DND-41 (cell line): ENCODE data around the gene AKT1S1.
A peak's percentile ranks its signal among the peaks of the same experiment; 100 is the strongest.

Experiments
- ATAC-seq: fragments of 200-7000 bp; cut with Tn5 transposase; 3 replicates; pipeline ENCODE4 v1.9.1; 2021; ENCODE audit warnings: low read depth; ENCODE audit not compliant: insufficient read depth
- DNase-seq: peaks from one replicate; pipeline ENCODE4 v3.0.0-alpha.2; 2020
- H2AFZ ChIP-seq: 2 replicates; pipeline ENCODE4 v1.6.0; 2012; ENCODE audit warnings: low read depth, low read length
- H3K27ac ChIP-seq: 2 replicates; pipeline ENCODE4 v1.5.1; 2012; ENCODE audit warnings: low read length, inconsistent platforms
- H3K27me3 ChIP-seq: fragments of 200-600 bp; sonication (generic); 2 replicates; pipeline ENCODE4 v1.6.0; 2012; ENCODE audit warnings: low read length, mild to moderate bottlenecking, inconsistent platforms; ENCODE audit not compliant: insufficient read depth, poor library complexity
- H3K36me3 ChIP-seq: 2 replicates; pipeline ENCODE4 v1.5.1; 2012; ENCODE audit warnings: low read length, inconsistent platforms; ENCODE audit not compliant: insufficient read depth
- H3K4me1 ChIP-seq: 2 replicates; pipeline ENCODE4 v1.5.1; 2012; ENCODE audit warnings: mild to moderate bottlenecking, low read length; ENCODE audit not compliant: insufficient read depth
- H3K4me2 ChIP-seq: 2 replicates; pipeline ENCODE4 v1.6.0; 2012; ENCODE audit warnings: mild to moderate bottlenecking, moderate library complexity, low read length, inconsistent platforms; ENCODE audit not compliant: insufficient read depth
- H3K4me3 ChIP-seq, 2 experiments: fragments of 200-600 bp in 1 of 2; shearing (Covaris generic) in 1 of 2; 2 replicates each; pipeline ENCODE4 v1.5.1; 2012 to 2016; ENCODE audit warnings: inconsistent platforms in 2 of 2, low read length in 2 of 2, mild to moderate bottlenecking in 2 of 2, low read depth in 1 of 2, moderate library complexity in 1 of 2
- H3K79me2 ChIP-seq: 2 replicates; pipeline ENCODE4 v1.6.0; 2012; ENCODE audit warnings: low read length, inconsistent platforms; ENCODE audit not compliant: insufficient read depth
- H3K9ac ChIP-seq: 2 replicates; pipeline ENCODE4 v1.6.0; 2012; ENCODE audit warnings: low read depth, mild to moderate bottlenecking, inconsistent platforms, low read length, moderate library complexity
- H3K9me3 ChIP-seq: 2 replicates; pipeline ENCODE4 v1.5.1; 2012; ENCODE audit warnings: low read length, moderate library complexity, mild to moderate bottlenecking, inconsistent platforms; ENCODE audit not compliant: insufficient read depth, severe bottlenecking
- H4K20me1 ChIP-seq: 2 replicates; pipeline ENCODE4 v1.6.0; 2012; ENCODE audit warnings: low read length; ENCODE audit not compliant: insufficient read depth
- EZH2 ChIP-seq: IDR thresholded peaks from 3 replicates; pipeline ENCODE4 v1.6.1; 2012; ENCODE audit warnings: borderline replicate concordance, low read depth, mild to moderate bottlenecking, moderate library complexity, low read length, inconsistent platforms; ENCODE audit not compliant: severe bottlenecking
- TF ChIP-seq, protein P1 (sequence below): IDR thresholded peaks from 2 replicates; pipeline ENCODE4 v1.5.1; 2012; ENCODE audit warnings: borderline replicate concordance, low read length, moderate library complexity, mild to moderate bottlenecking; ENCODE audit not compliant: poor library complexity, severe bottlenecking; ENCODE audit errors: extremely low read depth

AKT1S1 gene

DNA sequence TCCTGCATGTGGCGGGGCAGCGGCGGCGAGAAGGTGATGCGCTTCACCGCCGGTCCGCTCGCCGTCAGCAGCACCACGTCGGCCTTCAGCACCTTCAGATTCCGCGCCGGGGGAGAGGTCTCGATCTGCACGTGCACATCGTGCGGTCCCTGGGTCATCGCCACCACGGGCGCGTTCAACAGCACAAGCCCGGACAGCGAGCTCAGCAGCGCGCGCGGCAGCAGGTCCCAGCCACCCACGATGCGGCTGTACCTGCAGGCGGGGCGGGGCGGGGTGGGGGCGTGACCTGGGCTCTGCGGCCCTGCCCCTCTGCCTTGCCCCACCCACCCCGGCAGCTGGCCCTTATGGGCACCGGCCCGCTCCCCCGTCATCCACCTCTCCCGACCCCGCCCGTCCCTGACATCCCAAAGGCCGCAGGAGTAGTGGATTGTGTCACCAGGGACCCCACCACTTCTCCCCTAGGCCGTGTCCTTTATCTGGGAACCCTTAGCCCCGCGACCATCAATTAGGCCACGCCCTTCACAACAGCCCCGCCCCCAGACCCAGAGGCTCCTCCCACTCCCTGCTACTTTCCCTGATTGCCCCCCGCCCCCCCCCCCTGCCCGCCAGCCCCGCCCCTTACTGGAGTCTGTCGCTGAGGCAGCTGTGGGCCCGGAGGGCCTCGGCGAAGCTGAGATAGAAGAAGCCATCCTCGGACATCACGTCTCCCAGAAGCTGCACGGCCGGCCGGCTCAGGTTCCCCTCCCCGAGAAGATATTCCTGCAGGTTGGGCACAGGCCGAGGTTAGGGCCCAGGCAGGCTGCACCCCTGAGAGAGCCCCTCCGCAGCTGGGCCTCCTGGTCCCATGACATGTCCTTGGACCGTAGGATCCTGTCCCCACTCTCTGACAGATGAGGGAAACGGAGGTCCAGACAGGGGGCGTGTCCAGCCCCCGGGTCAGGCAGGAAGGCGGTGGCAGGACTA is 13.5 kb upstream of the AKT1S1 start:
- Histone ChIP-seq H3K4me1 (no peaks in the 10 kb centered on the region), H3K79me2 (no peaks in the 10 kb centered on the region), H3K4me3 (no peak overlapping the region), H3K9ac (no peak overlapping the region), H4K20me1 (no peaks in the 10 kb centered on the region; the same call in 1 of the 2 replicates), H3K36me3 (peaks cover 2% of the 10 kb centered on the region; the same call in 1 of the 2 replicates), H3K27ac (no peak overlapping the region), H3K4me2 (no peak overlapping the region), H3K27me3 (no peaks in the 10 kb centered on the region), H2AFZ (no peak overlapping the region), H3K9me3 (no peaks in the 10 kb centered on the region)
- DNase-seq (peak; percentile 35), ATAC-seq (peak; percentile 27; the same call in 1 of the 3 replicates)
- TF ChIP-seq, protein P1, sequence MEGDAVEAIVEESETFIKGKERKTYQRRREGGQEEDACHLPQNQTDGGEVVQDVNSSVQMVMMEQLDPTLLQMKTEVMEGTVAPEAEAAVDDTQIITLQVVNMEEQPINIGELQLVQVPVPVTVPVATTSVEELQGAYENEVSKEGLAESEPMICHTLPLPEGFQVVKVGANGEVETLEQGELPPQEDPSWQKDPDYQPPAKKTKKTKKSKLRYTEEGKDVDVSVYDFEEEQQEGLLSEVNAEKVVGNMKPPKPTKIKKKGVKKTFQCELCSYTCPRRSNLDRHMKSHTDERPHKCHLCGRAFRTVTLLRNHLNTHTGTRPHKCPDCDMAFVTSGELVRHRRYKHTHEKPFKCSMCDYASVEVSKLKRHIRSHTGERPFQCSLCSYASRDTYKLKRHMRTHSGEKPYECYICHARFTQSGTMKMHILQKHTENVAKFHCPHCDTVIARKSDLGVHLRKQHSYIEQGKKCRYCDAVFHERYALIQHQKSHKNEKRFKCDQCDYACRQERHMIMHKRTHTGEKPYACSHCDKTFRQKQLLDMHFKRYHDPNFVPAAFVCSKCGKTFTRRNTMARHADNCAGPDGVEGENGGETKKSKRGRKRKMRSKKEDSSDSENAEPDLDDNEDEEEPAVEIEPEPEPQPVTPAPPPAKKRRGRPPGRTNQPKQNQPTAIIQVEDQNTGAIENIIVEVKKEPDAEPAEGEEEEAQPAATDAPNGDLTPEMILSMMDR, result no peak
- TF ChIP-seq EZH2, result no peak

DNA sequence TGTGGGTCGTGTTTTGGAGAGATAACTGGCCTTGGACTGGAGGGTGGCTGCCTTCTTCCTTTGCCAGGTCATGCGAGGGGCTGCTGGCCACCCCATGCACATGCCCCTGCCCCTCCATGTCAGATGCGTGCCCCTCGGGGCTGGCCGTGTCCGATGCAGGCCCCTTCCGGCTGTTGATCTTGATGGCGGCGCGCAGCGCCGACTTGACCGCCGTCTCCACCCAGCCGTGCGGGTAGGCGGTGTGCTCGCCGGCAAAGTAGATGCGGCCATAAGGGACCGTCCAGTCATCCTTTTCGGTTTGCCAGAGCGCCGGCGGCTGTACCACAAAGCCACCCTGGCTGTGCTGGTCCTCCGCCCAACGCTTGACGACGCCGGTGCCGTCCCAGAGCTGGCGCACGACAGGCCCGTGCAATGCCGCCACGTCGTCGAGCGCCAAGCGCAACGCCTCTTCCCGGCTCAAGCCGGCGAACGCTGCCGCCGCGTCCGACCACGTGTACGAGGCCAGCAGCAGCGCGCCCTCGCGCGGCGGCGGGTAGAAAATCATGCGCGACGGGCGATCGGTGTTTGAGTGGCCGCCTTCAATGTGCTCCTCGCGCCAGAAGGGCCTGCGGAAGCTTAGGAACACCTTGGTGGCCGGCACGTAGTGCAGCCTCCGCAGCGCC is 12.7 kb upstream of the AKT1S1 start:
- H3K79me2 ChIP-seq, result no peaks in the 10 kb centered on the region
- DNase-seq (no peak), ATAC-seq (no peak)
- peaks cover 4% of the 10 kb centered on the region for H3K36me3 ChIP-seq
- H3K27me3 ChIP-seq, result no peaks in the 10 kb centered on the region
- no peak overlapping the region for H2AFZ ChIP-seq
- H3K4me1 ChIP-seq, result no peaks in the 10 kb centered on the region
- no peaks in the 10 kb centered on the region; the same call in 1 of the 2 replicates for H4K20me1 ChIP-seq
- H3K4me2 ChIP-seq, result no peak overlapping the region
- TF ChIP-seq, protein P1, result no peak
- TF ChIP-seq EZH2, result no peak
- no peak overlapping the region for H3K4me3 ChIP-seq
- no peaks in the 10 kb centered on the region for H3K9me3 ChIP-seq
- H3K27ac ChIP-seq, result no peak overlapping the region
- no peak overlapping the region for H3K9ac ChIP-seq

DNA sequence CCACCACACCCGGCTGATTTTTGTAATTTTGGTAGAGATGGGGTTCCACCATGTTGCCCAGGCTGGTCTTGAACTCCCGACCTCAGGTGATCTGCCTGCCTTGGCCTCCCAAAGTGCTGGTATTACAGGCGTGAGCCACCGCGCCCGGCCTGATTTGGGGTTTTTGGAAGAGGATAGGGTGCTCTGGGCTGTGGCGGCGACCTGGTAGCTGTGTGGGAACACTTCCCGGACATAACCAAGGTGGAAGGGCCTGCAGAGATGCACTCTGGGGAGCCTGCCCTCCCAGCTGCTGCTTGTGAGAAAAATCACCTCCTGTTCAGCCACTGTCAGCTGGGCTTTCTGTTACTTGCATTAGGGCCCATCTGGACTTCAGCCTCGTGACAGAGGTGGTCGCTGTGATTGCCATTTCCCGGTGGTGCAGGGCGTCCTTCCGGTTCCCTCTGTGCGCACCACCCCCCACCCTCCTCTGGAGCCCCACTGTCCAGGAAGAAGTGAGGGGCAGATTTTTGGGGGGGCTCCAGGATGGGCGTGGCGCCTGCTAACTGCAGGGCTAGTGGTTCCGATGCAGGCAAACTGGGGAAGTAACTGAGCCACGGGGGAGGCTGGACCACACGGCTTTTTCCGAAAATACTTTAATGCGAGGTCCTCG is 12.0 kb upstream of the AKT1S1 start:
- no peak for DNase-seq
- H3K4me3 ChIP-seq, result no peak overlapping the region

More for the DNA sequence above, 12.0 kb upstream of the AKT1S1 start:
- ATAC-seq, result no peak
- Histone ChIP-seq H4K20me1 (no peaks in the 10 kb centered on the region; the same call in 1 of the 2 replicates), H3K9me3 (no peaks in the 10 kb centered on the region), H3K27ac (no peak overlapping the region), H3K36me3 (peaks cover 11% of the 10 kb centered on the region), H3K9ac (no peak overlapping the region), H3K4me2 (no peak overlapping the region), H2AFZ (no peak overlapping the region), H3K79me2 (no peaks in the 10 kb centered on the region), H3K4me1 (no peaks in the 10 kb centered on the region), H3K27me3 (no peaks in the 10 kb centered on the region)
- TF ChIP-seq, protein P1, result no peak
- no peak for TF ChIP-seq EZH2
